GM12801 (cell line): ENCODE data around the gene RAB26.

Experiments
- TF ChIP-seq, protein P1 (sequence below): IDR thresholded peaks from one replicate; pipeline ENCODE4 v1.5.1; 2011; ENCODE audit warnings: control low read depth; ENCODE audit not compliant: insufficient read length; ENCODE audit errors: extremely low read depth

The RAB26 gene

DNA sequence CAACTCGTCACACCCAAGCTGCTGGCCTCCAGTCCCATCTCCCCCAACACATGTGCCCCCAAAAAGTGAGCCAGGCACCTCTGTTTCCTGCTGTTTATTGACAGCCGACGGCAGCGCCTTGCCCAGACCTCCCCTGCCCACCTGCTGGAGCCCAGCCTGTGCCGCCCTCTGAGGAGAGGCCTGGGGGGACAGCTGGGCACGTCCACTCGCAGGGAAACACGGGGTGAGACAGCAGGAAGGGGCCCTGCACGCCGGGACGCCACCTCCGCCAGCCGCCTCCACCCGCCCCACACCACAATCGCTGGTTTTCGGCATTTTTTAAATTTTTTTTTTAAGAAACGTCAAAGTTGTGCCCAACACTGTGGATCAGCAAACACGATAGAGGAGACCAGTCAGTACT, 28.7 kb downstream of the RAB26 start:
- TF ChIP-seq, protein P1, sequence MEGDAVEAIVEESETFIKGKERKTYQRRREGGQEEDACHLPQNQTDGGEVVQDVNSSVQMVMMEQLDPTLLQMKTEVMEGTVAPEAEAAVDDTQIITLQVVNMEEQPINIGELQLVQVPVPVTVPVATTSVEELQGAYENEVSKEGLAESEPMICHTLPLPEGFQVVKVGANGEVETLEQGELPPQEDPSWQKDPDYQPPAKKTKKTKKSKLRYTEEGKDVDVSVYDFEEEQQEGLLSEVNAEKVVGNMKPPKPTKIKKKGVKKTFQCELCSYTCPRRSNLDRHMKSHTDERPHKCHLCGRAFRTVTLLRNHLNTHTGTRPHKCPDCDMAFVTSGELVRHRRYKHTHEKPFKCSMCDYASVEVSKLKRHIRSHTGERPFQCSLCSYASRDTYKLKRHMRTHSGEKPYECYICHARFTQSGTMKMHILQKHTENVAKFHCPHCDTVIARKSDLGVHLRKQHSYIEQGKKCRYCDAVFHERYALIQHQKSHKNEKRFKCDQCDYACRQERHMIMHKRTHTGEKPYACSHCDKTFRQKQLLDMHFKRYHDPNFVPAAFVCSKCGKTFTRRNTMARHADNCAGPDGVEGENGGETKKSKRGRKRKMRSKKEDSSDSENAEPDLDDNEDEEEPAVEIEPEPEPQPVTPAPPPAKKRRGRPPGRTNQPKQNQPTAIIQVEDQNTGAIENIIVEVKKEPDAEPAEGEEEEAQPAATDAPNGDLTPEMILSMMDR = no peak

DNA sequence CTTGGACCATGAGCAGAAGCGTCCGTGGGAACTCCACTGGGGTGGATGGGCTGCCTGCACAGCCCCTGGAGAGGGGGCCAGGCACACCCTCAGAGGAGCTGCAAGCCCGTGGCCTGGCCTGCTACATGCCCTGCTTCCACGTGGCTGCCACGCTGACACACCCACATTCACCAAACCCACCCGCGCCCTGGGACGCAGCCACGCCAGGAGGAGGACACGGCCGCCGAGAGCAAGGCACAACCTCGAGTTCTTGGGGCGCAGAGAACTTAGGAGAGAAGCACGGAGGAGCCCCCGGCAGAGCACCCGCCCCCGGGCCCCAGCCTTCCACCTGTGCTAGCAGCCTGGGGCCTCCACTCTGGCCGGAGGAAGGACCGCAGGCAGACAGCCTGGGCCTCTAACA, 29.1 kb downstream of the RAB26 start:
- TF ChIP-seq, protein P1 = no peak

DNA sequence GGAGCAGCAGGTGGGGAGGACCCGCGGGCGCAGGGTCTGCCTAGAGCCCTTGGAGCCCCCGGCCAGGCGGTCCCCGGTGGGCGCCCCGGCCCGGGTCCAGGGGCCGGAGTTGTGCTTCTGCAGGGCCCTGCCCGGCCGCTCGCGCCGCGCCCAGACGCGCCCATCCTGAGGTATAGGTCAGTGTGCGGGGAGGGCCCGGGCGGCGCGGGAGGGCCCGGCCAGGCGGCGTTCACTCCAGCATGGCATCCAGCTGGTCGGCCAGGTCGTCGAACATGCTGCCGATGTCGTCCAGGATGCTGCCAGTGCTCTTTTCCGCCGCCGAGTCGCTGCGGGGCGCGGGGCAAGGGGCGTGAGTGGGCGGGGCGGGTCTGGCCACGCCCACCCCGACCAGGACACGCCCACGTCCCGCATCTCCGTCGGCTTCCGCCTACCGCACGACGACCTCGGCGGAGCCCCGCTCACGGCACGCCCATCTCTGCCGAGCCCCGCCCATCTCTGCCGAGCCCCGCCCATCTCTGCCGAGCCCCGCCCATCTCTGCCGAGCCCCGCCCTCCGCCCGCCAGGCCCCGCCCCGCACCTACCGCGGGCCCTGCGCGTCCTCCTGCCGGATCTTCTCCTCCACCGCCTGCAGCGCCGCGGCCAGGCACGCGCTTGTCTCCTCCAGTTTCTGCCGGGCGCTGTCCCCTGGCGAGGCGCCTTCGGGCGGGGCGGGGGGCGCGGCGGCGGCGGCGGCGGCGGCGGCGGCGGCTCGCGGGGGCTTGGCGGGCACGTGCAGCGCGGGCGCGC, 30.1 kb downstream of the RAB26 start:
- TF ChIP-seq, protein P1 = no peak

DNA sequence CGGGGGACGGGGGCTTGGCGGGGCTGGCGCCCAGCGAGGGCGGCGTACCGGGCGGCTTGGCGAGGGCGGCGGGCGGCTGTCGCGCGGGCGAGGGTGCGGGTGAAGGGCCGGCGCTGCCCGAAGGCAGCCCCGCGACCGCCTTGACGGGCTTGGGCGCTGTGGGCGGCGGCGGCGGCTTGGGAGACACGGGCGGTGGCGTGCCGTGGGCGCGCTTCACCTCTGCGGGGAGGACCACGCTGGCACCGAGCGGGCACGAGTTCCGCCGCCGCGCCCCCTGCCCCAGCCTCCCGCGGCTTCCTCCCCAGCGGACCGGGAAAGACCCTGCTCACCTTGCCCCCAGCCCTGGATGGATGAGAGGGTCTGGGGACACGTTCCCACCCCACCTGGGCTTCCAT, 30.7 kb downstream of the RAB26 start:
- TF ChIP-seq, protein P1 = no peak

DNA sequence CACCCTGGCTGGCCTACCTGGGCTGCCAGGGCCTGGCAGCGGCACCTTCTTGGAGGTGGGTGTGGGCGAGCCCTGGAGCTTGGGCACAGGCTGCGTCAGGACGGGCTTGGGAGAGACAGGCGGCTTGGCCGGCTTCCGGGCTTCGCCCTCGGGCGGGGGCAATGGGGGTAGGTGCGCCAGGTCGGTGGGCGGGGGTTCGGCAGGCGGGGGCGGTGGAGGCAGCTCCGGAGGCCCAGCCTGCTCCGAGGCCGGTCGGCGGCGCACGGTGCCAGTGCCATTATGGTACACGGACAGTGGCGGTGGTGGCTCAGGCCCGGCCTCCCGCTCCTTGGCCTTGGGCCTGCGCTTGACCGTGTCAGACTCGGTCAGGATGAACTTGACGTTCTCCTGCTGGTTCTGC, 31.2 kb downstream of the RAB26 start:
- TF ChIP-seq, protein P1 = no peak

DNA sequence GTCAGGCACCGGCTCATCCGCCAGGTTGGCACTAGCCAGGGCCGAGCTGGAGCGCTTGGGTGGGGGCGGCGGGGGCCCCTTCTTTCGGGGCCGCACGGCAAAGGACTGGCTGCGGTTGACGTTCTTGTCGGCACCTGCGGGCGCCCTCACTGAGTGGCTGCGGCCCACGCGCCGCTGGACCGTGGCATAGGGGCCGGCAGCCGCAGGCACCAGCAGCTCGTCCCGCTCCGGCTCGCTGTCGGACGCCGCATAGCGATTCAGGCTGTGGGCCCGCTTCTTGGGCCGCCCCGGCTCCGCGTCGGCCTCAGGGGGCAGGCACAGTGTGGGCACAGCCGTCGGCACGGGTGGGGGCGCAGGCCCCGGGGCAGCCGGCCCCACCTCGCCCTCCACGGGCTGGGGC, 32.0 kb downstream of the RAB26 start:
- TF ChIP-seq, protein P1 = no peak

DNA sequence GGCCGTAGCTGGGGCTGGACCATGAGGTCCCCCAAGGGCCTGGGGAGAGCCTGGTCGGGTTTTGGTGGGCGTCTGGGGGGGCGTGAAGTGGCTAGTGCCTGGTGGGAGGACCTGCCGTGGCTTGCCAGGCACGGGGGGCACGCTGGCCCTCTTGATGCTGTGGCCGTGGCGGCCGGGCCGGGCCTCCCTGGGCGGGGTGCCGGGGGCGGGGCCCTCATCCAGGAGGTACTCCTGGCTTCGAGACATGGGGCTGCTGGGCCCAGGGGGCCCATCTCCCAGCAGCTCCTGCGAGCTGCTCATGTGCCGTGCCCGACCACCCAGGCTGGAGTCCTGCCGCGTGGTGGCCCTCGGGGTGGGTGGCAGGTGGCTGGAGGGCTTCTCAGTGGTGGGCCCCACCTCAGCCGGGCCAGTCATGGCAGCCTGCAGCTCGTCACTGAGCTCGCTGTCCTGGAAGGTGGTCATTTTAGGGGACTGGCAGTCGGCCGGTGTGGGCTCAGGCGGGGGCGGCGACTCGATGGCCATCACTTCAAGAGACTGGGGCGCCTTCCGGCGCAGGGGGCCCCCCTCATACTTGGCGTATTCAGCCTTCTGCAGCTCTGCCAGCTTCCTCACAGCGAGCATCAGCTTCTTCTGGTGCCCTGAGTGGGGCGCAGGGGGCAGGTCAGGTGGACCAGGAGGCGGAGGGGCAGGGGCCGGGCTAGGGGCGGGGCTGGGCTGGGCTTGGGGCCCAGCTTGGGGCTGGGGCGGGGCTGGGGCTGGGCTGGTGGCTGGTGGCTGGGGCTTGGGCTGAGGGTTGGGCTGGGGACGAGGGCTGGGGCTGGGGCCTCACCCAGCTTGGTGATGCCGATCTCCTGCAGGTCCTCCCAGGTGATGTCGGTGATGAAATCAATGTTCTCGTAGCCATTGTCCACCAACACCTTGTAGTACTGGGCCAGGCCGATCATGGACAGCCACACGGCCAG, 32.8 kb downstream of the RAB26 start:
- TF ChIP-seq, protein P1 = no peak
